Ishikawa (cell line): Measurements from ENCODE around the gene ME2.
A peak's percentile ranks its signal among the peaks of the same experiment; 100 is the strongest.

Experiments used
- CEBPB ChIP-seq: IDR thresholded peaks from 2 replicates; pipeline ENCODE4 v1.6.1; 2012
- CREB1 ChIP-seq: IDR thresholded peaks from 2 replicates; pipeline ENCODE4 v1.6.1; 2012; ENCODE audit warnings: low read depth
- EGR1 ChIP-seq: IDR thresholded peaks from 2 replicates; pipeline ENCODE4 v1.6.1; 2012
- EP300 ChIP-seq: IDR thresholded peaks from 2 replicates; pipeline ENCODE4 v1.6.1; 2012; ENCODE audit warnings: borderline replicate concordance
- FOXM1 ChIP-seq: IDR thresholded peaks from 2 replicates; pipeline ENCODE4 v1.6.1; 2012; ENCODE audit warnings: low read depth, borderline replicate concordance
- NFIC ChIP-seq: IDR thresholded peaks from 2 replicates; pipeline ENCODE4 v1.6.1; 2012
- RAD21 ChIP-seq: IDR thresholded peaks from 2 replicates; pipeline ENCODE4 v1.6.1; 2012; ENCODE audit warnings: low read depth
- TAF1 ChIP-seq: IDR thresholded peaks from 2 replicates; pipeline ENCODE4 v1.6.1; 2012; ENCODE audit warnings: low read depth, mild to moderate bottlenecking
- TCF12 ChIP-seq: IDR thresholded peaks from 2 replicates; pipeline ENCODE4 v1.6.1; 2012; ENCODE audit warnings: low read depth
- TEAD4 ChIP-seq: IDR thresholded peaks from 2 replicates; pipeline ENCODE4 v1.6.1; 2012
- USF1 ChIP-seq: IDR thresholded peaks from 2 replicates; pipeline ENCODE4 v1.6.1; 2012
- YY1 ChIP-seq: IDR thresholded peaks from 2 replicates; pipeline ENCODE4 v1.6.1; 2012; ENCODE audit warnings: low read depth
- ZBTB7A ChIP-seq: IDR thresholded peaks from 2 replicates; pipeline ENCODE4 v1.6.1; 2012; ENCODE audit warnings: low read depth
- TF ChIP-seq, protein P1 (sequence below): IDR thresholded peaks from 2 replicates; pipeline ENCODE4 v1.6.1; 2012; ENCODE audit warnings: low read depth, mild to moderate bottlenecking
- TF ChIP-seq, protein P2 (sequence below): IDR thresholded peaks from 2 replicates; pipeline ENCODE4 v1.6.1; 2012

ME2 gene

GRCh38 chr18:50879302-50880118, 592 bp downstream of the ME2 start:
- no peak for TF ChIP-seq EP300
- TF ChIP-seq ZBTB7A, result 0 out of 2 replicates have a peak, but pooled peaks have one; percentile 16

DNA sequence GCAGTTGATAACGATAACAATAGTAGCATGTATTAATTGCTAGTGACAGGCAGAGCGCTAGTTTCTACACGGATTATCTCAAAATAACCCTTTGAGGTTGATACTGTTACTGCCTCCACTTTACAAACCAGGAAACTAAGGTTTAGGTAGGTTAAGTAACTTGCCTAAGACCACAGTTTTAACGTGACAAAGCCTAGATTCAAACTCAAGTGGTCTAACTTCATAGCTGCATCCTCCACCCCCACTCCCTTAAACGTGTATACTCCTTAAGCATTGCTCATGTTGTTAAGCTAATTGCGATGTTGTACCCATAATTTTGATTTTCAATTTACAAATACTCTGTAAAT, 1.2 kb downstream of the ME2 start:
- TF ChIP-seq ZBTB7A (no peak), TEAD4 (no peak), USF1 (no peak), NFIC (no peak), RAD21 (no peak), YY1 (no peak), CEBPB (no peak), FOXM1 (no peak), EP300 (no peak), TCF12 (no peak), CREB1 (no peak), TAF1 (no peak), EGR1 (no peak)
- TF ChIP-seq, protein P1, sequence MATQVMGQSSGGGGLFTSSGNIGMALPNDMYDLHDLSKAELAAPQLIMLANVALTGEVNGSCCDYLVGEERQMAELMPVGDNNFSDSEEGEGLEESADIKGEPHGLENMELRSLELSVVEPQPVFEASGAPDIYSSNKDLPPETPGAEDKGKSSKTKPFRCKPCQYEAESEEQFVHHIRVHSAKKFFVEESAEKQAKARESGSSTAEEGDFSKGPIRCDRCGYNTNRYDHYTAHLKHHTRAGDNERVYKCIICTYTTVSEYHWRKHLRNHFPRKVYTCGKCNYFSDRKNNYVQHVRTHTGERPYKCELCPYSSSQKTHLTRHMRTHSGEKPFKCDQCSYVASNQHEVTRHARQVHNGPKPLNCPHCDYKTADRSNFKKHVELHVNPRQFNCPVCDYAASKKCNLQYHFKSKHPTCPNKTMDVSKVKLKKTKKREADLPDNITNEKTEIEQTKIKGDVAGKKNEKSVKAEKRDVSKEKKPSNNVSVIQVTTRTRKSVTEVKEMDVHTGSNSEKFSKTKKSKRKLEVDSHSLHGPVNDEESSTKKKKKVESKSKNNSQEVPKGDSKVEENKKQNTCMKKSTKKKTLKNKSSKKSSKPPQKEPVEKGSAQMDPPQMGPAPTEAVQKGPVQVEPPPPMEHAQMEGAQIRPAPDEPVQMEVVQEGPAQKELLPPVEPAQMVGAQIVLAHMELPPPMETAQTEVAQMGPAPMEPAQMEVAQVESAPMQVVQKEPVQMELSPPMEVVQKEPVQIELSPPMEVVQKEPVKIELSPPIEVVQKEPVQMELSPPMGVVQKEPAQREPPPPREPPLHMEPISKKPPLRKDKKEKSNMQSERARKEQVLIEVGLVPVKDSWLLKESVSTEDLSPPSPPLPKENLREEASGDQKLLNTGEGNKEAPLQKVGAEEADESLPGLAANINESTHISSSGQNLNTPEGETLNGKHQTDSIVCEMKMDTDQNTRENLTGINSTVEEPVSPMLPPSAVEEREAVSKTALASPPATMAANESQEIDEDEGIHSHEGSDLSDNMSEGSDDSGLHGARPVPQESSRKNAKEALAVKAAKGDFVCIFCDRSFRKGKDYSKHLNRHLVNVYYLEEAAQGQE, result no peak
- TF ChIP-seq, protein P2, sequence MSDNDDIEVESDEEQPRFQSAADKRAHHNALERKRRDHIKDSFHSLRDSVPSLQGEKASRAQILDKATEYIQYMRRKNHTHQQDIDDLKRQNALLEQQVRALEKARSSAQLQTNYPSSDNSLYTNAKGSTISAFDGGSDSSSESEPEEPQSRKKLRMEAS, result no peak

DNA sequence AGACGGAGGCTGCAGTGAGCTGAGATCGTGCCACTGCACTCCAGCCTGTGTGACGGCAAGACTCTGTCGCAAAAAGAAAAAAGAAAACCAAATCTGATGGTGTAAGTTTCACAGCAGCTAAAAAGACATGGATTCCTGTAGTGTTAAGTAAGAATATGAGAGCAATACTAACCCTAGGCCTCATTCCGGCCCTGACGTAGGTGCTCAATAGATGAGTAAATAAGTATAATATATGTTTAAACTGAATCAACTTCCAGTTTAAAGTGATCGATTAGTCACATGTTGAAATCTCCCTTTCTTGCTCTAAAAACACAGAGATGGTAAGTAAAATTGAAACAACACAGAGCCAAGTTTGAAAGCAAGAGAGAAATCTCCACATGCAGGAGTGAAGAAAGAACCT, 8.0 kb downstream of the ME2 start:
- TF ChIP-seq EGR1 (no peak), FOXM1 (no peak), RAD21 (no peak), CEBPB (no peak), CREB1 (no peak), YY1 (no peak), TAF1 (no peak)
- TF ChIP-seq, protein P1, result no peak

- TF ChIP-seq TCF12, result no peak
- TF ChIP-seq USF1, result no peak
- no peak for TF ChIP-seq EP300
- TF ChIP-seq EGR1, result no peak
- TF ChIP-seq NFIC, result no peak
- TF ChIP-seq, protein P1, result no peak
Measured at GRCh38 chr18:50895350-50896045, 16.6 kb downstream of the ME2 start.

GRCh38 chr18:50896093-50896492, 17.2 kb downstream of the ME2 start:
- TF ChIP-seq FOXM1, result no peak
- no peak for TF ChIP-seq USF1
- no peak for TF ChIP-seq CREB1
- TF ChIP-seq, protein P2, result no peak
- TF ChIP-seq TAF1, result no peak
- TF ChIP-seq ZBTB7A, result no peak
- no peak for TF ChIP-seq YY1
